Heart left ventricle (tissue), 16 donors: ENCODE data around the gene SEZ6L. TPM values are rescaled to one million over a fixed set of nuclear protein-coding genes. Genes with fewer than 3 reads are reported as not detected.

Experiments
- ATAC-seq, 4 donors: fragments of 200-7000 bp; cut with Tn5 transposase; one replicate each; pipeline ENCODE4 v1.9.1; 2020 to 2022; ENCODE audit warnings: moderate library complexity in 4 of 4, mild to moderate bottlenecking in 3 of 4, moderate number of reproducible peaks in 1 of 4
- DNase-seq, 5 donors: peaks; one replicate each; pipeline ENCODE4 v3.0.0-alpha.2; 2020
- H3K27ac ChIP-seq, 12 donors: fragments of 200-600 bp; sonication (generic) in 4 of 12; one replicate each; pipeline versions ENCODE4 v1.5.0 to v1.8.0; 2016 to 2022; ENCODE audit warnings: mild to moderate bottlenecking in 2 of 12
- H3K27me3 ChIP-seq, 9 donors: fragments of 200-600 bp; sonication (generic) in 2 of 9; one replicate each; pipeline versions ENCODE4 v1.5.1 to v1.8.0; 2016 to 2022; ENCODE audit warnings: mild to moderate bottlenecking in 3 of 9
- H3K36me3 ChIP-seq, 9 donors: fragments of 200-600 bp; sonication (generic) in 2 of 9; one replicate each; pipeline versions ENCODE4 v1.5.0 to v1.8.0; 2018 to 2022; ENCODE audit warnings: mild to moderate bottlenecking in 2 of 9
- H3K4me1 ChIP-seq, 12 donors: fragments of 200-600 bp; sonication (generic) in 4 of 12; one replicate each; pipeline versions ENCODE4 v1.5.0 to v1.8.0; 2016 to 2022; ENCODE audit warnings: mild to moderate bottlenecking in 3 of 12
- H3K4me3 ChIP-seq, 12 donors: fragments of 200-600 bp; sonication (generic) in 4 of 12; one replicate each; pipeline versions ENCODE4 v1.5.0 to v1.8.0; 2017 to 2022; ENCODE audit warnings: mild to moderate bottlenecking in 9 of 12, moderate library complexity in 4 of 12
- H3K9me3 ChIP-seq, 12 donors: fragments of 200-600 bp; sonication (generic) in 4 of 12; one replicate each; pipeline versions ENCODE4 v1.5.0 to v1.8.0; 2016 to 2022; ENCODE audit warnings: mild to moderate bottlenecking in 1 of 12
- POLR2A ChIP-seq, 2 donors: fragments of 450-650 bp; IDR thresholded peaks; one replicate each; pipeline ENCODE4 v1.6.1; 2017; ENCODE audit warnings: antibody characterized with exemption in 2 of 2, mild to moderate bottlenecking in 2 of 2, moderate library complexity in 2 of 2
- whole genome bisulfite sequencing, 4 donors: extraction: QIAGEN DNeasy Blood & Tissue Kit in 2 of 4; methylation state at CpG; one replicate each; pipeline versions ENCODE4 v1.1.5 to v1.1.7; 2013 to 2018; 5-methylcytosine and 5-hydroxymethylcytosine counted together
- intact Hi-C, 10 donors: fragments of 100-400 bp; cut with DNase I; formaldehyde crosslinking; loops; one replicate each; pipeline versions ENCODE4 v1.11.1 to v1.14.2; 2022
- polyA plus RNA-seq, 2 donors: library from polyadenylated mRNA; stranded (reverse); fragments of 200-250 nt; gene quantifications; one replicate each; pipeline ENCODE4 v1.2.3, GENCODE V29; 2013
- total RNA-seq, 9 donors: library from RNA; depleted of rRNA in 2 of 9; stranded (reverse); fragments of >200 nt in 2 of 9; fragmentation: NEBNext Ultra II Directional in 3 of 9; extraction: Animal tissue kit (Norgen Biotek cat#: 25700) in 3 of 9; gene quantifications; one replicate each; pipeline versions ENCODE4 v1.1.0 to v1.2.4, GENCODE V29; 2016 to 2023
- TF ChIP-seq, protein P1 (sequence below), 12 donors: fragments of 200-600 bp; sonication (generic) in 4 of 12; IDR thresholded peaks; one replicate each; pipeline versions ENCODE4 v1.5.0 to v1.8.0; 2018 to 2022; ENCODE audit warnings: antibody characterized with exemption in 12 of 12, mild to moderate bottlenecking in 5 of 12
- donor health status: ischemic (EF 13 %, LVEDD 7.1; RV severe dilation, severe dysfunction).
- donor health status: healthy with polysubstance abuse.
- donor health status: DM: no; HTN: yes; CAD: no.
- donor health status: DM: no; HTN: no; CAD: no.
- donor health status: ischemic (EF 25% LVEDD 6.9; RV normal size, moderate dysfunction).
- donor health status: ischemic (EF 25% LVEDD 5.7; RV mildly dilated, moderate dysfunction).
- donor health status: healthy.
- donor health status: DM: yes; HTN: yes; CAD: no.
- donor health status: ischemic (EF 35%, LVEDD 5.7; RV mildly dilated, moderate dysfunction).
- donor health status: nonischemic (EF 11% LVEDD 7.7; RV severe dilation, severe dysfunction).
- donor health status: DM: yes; HTN: yes; CAD: no.
- donor health status: PGD.
- donor health status: ischemic (EF 29% LVEDD 5.4; RV normal size, mild dysfunction).
- donor health status: nonischemic (EF 23%, LVEDD 6.1; RV moderate dilation, normal function).

Gene SEZ6L
- total and polyA plus RNA-seq, 11 donors: 0.04 to 1.6 (median 0.17) TPM; not detected in 2

GRCh38 chr22:26394777-26395176 lies 225.5 kb downstream of the SEZ6L start:
- no peak for TF ChIP-seq POLR2A (IDR thresholded peaks at IDR 0.05)
- TF ChIP-seq, protein P1, sequence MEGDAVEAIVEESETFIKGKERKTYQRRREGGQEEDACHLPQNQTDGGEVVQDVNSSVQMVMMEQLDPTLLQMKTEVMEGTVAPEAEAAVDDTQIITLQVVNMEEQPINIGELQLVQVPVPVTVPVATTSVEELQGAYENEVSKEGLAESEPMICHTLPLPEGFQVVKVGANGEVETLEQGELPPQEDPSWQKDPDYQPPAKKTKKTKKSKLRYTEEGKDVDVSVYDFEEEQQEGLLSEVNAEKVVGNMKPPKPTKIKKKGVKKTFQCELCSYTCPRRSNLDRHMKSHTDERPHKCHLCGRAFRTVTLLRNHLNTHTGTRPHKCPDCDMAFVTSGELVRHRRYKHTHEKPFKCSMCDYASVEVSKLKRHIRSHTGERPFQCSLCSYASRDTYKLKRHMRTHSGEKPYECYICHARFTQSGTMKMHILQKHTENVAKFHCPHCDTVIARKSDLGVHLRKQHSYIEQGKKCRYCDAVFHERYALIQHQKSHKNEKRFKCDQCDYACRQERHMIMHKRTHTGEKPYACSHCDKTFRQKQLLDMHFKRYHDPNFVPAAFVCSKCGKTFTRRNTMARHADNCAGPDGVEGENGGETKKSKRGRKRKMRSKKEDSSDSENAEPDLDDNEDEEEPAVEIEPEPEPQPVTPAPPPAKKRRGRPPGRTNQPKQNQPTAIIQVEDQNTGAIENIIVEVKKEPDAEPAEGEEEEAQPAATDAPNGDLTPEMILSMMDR (IDR thresholded peaks at IDR 0.05): no peak
- DNase-seq: no peak
- Histone ChIP-seq H3K27me3 (peaks cover 0 to 13% (median 0%) of the 10 kb centered on the region in 9 donors), H3K4me1 (no peaks in the 10 kb centered on the region), H3K9me3 (no peaks in the 10 kb centered on the region), H3K27ac (no peak overlapping the region), H3K36me3 (no peaks in the 10 kb centered on the region), H3K4me3 (no peak overlapping the region)
- intact Hi-C loops: loop anchor here in 5 of 10 donors (5.0 to 10.0 kb wide), 3 partner anchors 68 to 273 kb away; no protein-coding TSS in a partner anchor
- 19 to 42% (median 34%) methylated on average over 1 of the region's 1 CpG for WGBS, 4 donors
- ATAC-seq: no peak

DNA sequence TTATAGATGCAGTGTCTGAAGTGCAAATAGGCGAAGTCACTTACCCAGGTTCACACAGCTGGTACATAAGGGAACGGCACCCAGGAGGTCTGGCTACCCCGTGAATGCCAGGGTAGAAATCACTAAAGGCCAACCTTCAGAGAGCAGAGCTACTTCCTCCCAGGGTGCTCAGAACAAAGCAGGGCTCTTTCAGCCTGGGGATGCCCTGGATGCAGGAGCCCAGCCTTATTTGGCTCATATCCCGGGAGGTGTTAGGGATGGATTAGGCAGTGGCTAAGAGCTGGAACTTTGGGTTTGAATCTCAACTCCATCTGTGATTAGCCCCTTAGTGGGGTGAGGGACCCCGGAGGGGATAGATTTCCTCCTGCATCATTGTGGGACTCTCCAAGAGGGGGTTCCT lies 226.7 kb downstream of the SEZ6L start:
- WGBS, 4 donors: 38 to 53% (median 44%) methylated on average over 5 of the region's 5 CpGs
- H3K4me3 ChIP-seq: no peak overlapping the region
- no peaks in the 10 kb centered on the region for H3K36me3 ChIP-seq
- H3K27ac ChIP-seq: no peak overlapping the region
- peaks cover 0 to 13% (median 0%) of the 10 kb centered on the region in 9 donors for H3K27me3 ChIP-seq
- no peaks in the 10 kb centered on the region for H3K9me3 ChIP-seq
- TF ChIP-seq, protein P1 (IDR thresholded peaks at IDR 0.05): no peak
- no peak for TF ChIP-seq POLR2A (IDR thresholded peaks at IDR 0.05)
- H3K4me1 ChIP-seq: no peaks in the 10 kb centered on the region
- DNase-seq: no peak
- intact Hi-C loops: loop anchor here in 5 of 10 donors (5.0 to 10.0 kb wide), 3 partner anchors 66 to 271 kb away; no protein-coding TSS in a partner anchor
- no peak for ATAC-seq

GRCh38 chr22:26398741-26399153 lies 229.5 kb downstream of the SEZ6L start:
- TF ChIP-seq, protein P1 (IDR thresholded peaks at IDR 0.05): peak; percentile 43 to 71 (median 58)
- no peak for TF ChIP-seq POLR2A (IDR thresholded peaks at IDR 0.05)
- DNase-seq (peak in 4 of 5 donors; percentile 26 to 48 (median 40)), ATAC-seq (peak; percentile 58 to 76 (median 66))

DNA sequence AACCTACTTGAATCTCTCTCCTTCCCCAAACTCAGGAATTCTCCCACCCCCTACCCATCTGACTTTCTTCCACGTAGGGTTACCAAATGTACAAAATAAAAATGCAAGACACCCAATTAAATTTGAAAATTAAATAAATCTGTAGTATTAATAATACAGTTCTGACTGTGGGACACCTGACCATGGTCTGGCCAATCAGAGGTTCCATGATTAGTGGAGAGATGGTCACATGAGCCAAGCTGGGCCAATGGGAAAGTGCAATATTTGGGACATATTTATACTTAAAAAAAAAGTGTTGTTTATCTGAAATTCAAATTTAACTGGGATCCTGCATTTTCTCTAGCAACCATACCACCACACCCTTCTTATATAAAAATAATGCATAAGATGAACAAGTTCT lies 230.0 kb downstream of the SEZ6L start:
- DNase-seq (no peak), ATAC-seq (no peak)
- no peak overlapping the region for H3K4me3 ChIP-seq
- H3K27me3 ChIP-seq: peaks cover 0 to 10% (median 5%) of the 10 kb centered on the region in 9 donors
- no peak for TF ChIP-seq POLR2A (IDR thresholded peaks at IDR 0.05)
- TF ChIP-seq, protein P1 (IDR thresholded peaks at IDR 0.05): no peak
- WGBS, 4 donors: 39 to 69% (median 57%) methylated on average over 1 of the region's 1 CpG
- H3K9me3 ChIP-seq: no peaks in the 10 kb centered on the region
- H3K27ac ChIP-seq: no peak overlapping the region
- no peaks in the 10 kb centered on the region for H3K36me3 ChIP-seq
- intact Hi-C loops: loop anchor here in 8 of 10 donors (2.0 to 10.0 kb wide), 4 partner anchors 62 to 268 kb away; no protein-coding TSS in a partner anchor
- H3K4me1 ChIP-seq: no peaks in the 10 kb centered on the region

More at GRCh38 chr22:26398741-26399153, 229.5 kb downstream of the SEZ6L start:
- intact Hi-C loops: loop anchor here in 9 of 10 donors (1.0 to 10.0 kb wide), 5 partner anchors 62 to 269 kb away; no protein-coding TSS in a partner anchor
- Histone ChIP-seq H3K4me3 (no peak overlapping the region), H3K27me3 (peaks cover 0 to 10% (median 4%) of the 10 kb centered on the region in 9 donors), H3K4me1 (no peaks in the 10 kb centered on the region), H3K27ac (no peak overlapping the region), H3K9me3 (no peaks in the 10 kb centered on the region), H3K36me3 (no peaks in the 10 kb centered on the region)
- WGBS, 4 donors: 24 to 31% (median 28%) methylated on average over 3 of the region's 3 CpGs
